A204.1 (cell line): ENCODE data around the gene KITLG.
"Not testable (repeated sequence)": the region's sequence is repeated elsewhere in the genome, so short reads cannot be mapped to it uniquely, and the experiment has no call there.

Experiments
- FAIRE-seq: peaks from 2 replicates; lab custom pipeline; 2012; peaks lifted over from hg19 to GRCh38; lab: Jason Lieb, UNC

KITLG gene

GRCh38 chr12:88580051-88580871 lies at the start of gene KITLG:
TSS of gene KITLG (minus strand) at chr12:88580471. CDS start at chr12:88580278, 193 bp downstream.
- FAIRE-seq, result no peak

- FAIRE-seq, result no peak
These were observed 48.7 kb upstream of the KITLG start for GRCh38 chr12:88628856-88629509.

- FAIRE-seq, result not testable (repeated sequence)
These were observed 47.8 kb upstream of the KITLG start for GRCh38 chr12:88628035-88628434.

GRCh38 chr12:88627501-88627900 lies 47.2 kb upstream of the KITLG start:
- FAIRE-seq, result no peak

- FAIRE-seq, result no peak
These were observed 45.1 kb upstream of the KITLG start for GRCh38 chr12:88625356-88625755.

- FAIRE-seq, result no peak
These were observed 44.6 kb upstream of the KITLG start for GRCh38 chr12:88624911-88625310.

GRCh38 chr12:88623777-88624548 lies 43.7 kb upstream of the KITLG start:
- FAIRE-seq, result no peak

GRCh38 chr12:88617352-88617751 lies 37.1 kb upstream of the KITLG start:
- FAIRE-seq, result no peak

GRCh38 chr12:88615490-88615889 lies 35.2 kb upstream of the KITLG start:
- FAIRE-seq, result no peak

- no peak for FAIRE-seq
These were observed 24.4 kb upstream of the KITLG start for GRCh38 chr12:88604646-88605045.

- FAIRE-seq, result no peak
These were observed 20.0 kb upstream of the KITLG start for GRCh38 chr12:88600272-88600671.

GRCh38 chr12:88597365-88597764 lies 17.1 kb upstream of the KITLG start:
- no peak for FAIRE-seq

- no peak for FAIRE-seq
These were observed 15.4 kb upstream of the KITLG start for GRCh38 chr12:88595697-88596096.

- no peak for FAIRE-seq
These were observed 14.5 kb upstream of the KITLG start for GRCh38 chr12:88594780-88595179.

GRCh38 chr12:88591343-88591742 lies 11.1 kb upstream of the KITLG start:
- no peak for FAIRE-seq

- FAIRE-seq, result no peak
These were observed 10.6 kb upstream of the KITLG start for GRCh38 chr12:88590851-88591250.

GRCh38 chr12:88585077-88585476 lies 4.8 kb upstream of the KITLG start:
- FAIRE-seq, result no peak

GRCh38 chr12:88579601-88580050 lies 645 bp downstream of the KITLG start:
- FAIRE-seq, result no peak

- FAIRE-seq, result no peak
These were observed 1.1 kb downstream of the KITLG start for GRCh38 chr12:88579161-88579517.

- no peak for FAIRE-seq
These were observed 1.8 kb downstream of the KITLG start for GRCh38 chr12:88578276-88579160.

- no peak for FAIRE-seq
These were observed 2.7 kb downstream of the KITLG start for GRCh38 chr12:88577537-88577936.

- FAIRE-seq, result no peak
These were observed 3.4 kb downstream of the KITLG start for GRCh38 chr12:88576866-88577265.
